PC-9 (cell line): Measurements from ENCODE around the gene CWF19L2. TPM values are rescaled to one million over a fixed set of nuclear protein-coding genes. Genes with fewer than 3 reads are reported as not detected.
A peak's percentile ranks its signal among the peaks of the same experiment; 100 is the strongest.

Experiments
- BruUV-seq: library from RNA; stranded (reverse); fragments of 400-500 nt; replicated peaks from 2 replicates; lab custom pipeline; 2021; lab: Mats Ljungman, UMichigan
- CTCF ChIA-PET: fragments of 300-600 bp; sonication (Branson Sonifier 250); formaldehyde crosslinking; loops from one replicate; lab custom pipeline; 2022; ENCODE audit warnings: antibody characterized with exemption; lab: Charles Lee
- POLR2A ChIA-PET: fragments of 300-600 bp; sonication (Branson Sonifier 250); formaldehyde crosslinking; loops from one replicate; lab custom pipeline; 2022; ENCODE audit warnings: antibody characterized with exemption; ENCODE audit not compliant: unreplicated experiment; lab: Charles Lee
- DNase-seq, 2 experiments: peaks; one replicate each; pipeline versions ENCODE4 v3.0.0 to v3.0.0-alpha.2; 2015 to 2022; ENCODE audit warnings: mixed read lengths in 1 of 2
- H2AFZ ChIP-seq: fragments of 200-600 bp; sonication (generic); 2 replicates; pipeline ENCODE4 v1.8.1; 2017; ENCODE audit warnings: antibody characterized with exemption
- H3F3A ChIP-seq: fragments of 200-600 bp; sonication (generic); 2 replicates; pipeline ENCODE4 v1.8.1; 2017; ENCODE audit warnings: antibody characterized with exemption, mild to moderate bottlenecking, low read depth; ENCODE audit not compliant: insufficient read depth
- H3K27ac ChIP-seq: fragments of 200-600 bp; sonication (generic); 2 replicates; pipeline ENCODE4 v1.6.1; 2016; ENCODE audit warnings: mixed run types
- H3K27me3 ChIP-seq: fragments of 200-600 bp; sonication (generic); 2 replicates; pipeline ENCODE4 v1.6.1; 2016; ENCODE audit warnings: low read depth, mixed run types; ENCODE audit not compliant: insufficient read depth
- H3K36me3 ChIP-seq: fragments of 200-600 bp; sonication (generic); 2 replicates; pipeline ENCODE4 v1.6.1; 2016; ENCODE audit warnings: low read depth, mixed run types
- H3K4me1 ChIP-seq: fragments of 200-600 bp; sonication (generic); replicated peaks from 2 replicates; pipeline ENCODE4 v1.6.1; 2016; ENCODE audit warnings: mixed run types; ENCODE audit not compliant: insufficient read depth
- H3K4me2 ChIP-seq: fragments of 200-600 bp; sonication (generic); 2 replicates; pipeline ENCODE4 v1.6.1; 2017; ENCODE audit warnings: mixed run types
- H3K4me3 ChIP-seq: fragments of 200-600 bp; sonication (generic); 2 replicates; pipeline ENCODE4 v1.6.1; 2016; ENCODE audit warnings: mixed run types
- H3K79me2 ChIP-seq: fragments of 200-600 bp; sonication (generic); 2 replicates; pipeline ENCODE4 v1.6.1; 2017; ENCODE audit warnings: low read depth, mixed run types
- H3K9me2 ChIP-seq: fragments of 200-600 bp; sonication (generic); 2 replicates; pipeline ENCODE4 v1.8.1; 2017; ENCODE audit warnings: mild to moderate bottlenecking; ENCODE audit not compliant: insufficient read depth
- H3K9me3 ChIP-seq: fragments of 200-600 bp; sonication (generic); 2 replicates; pipeline ENCODE4 v1.8.1; 2016; ENCODE audit warnings: low read depth; ENCODE audit not compliant: insufficient read depth
- H4K20me1 ChIP-seq: fragments of 200-600 bp; sonication (generic); 2 replicates; pipeline ENCODE4 v1.8.1; 2017; ENCODE audit not compliant: insufficient read depth
- CTCF ChIP-seq: fragments of 200-600 bp; sonication (generic); conservative IDR thresholded peaks from 2 replicates; pipeline ENCODE4 v1.6.1; 2017; ENCODE audit warnings: mixed run types, antibody characterized with exemption, mild to moderate bottlenecking, moderate library complexity
- EZH2 ChIP-seq: fragments of 200-600 bp; sonication (generic); IDR thresholded peaks from 2 replicates; pipeline ENCODE4 v1.8.0; 2017; ENCODE audit warnings: antibody characterized with exemption, low read depth
- intact Hi-C: fragments of 100-400 bp; cut with micrococcal nuclease; formaldehyde crosslinking; loops from one replicate; pipeline ENCODE4 v1.10.0; 2022; ENCODE audit not compliant: unreplicated experiment
- total RNA-seq: library from RNA; stranded (reverse); gene quantifications from 2 replicates; pipeline ENCODE4 v1.2.3, GENCODE V29; 2021

The CWF19L2 gene
- total RNA-seq, 1 experiment from 2014 or later, result 12.1 TPM

GRCh38 chr11:107478922-107479321, 21.3 kb upstream of the CWF19L2 start:
- H3F3A ChIP-seq, result no peaks in the 10 kb centered on the region
- H3K4me2 ChIP-seq, result no peak overlapping the region
- H3K9me2 ChIP-seq, result no peaks in the 10 kb centered on the region; the same call in 1 of the 2 replicates
- H3K4me1 ChIP-seq, result no peaks in the 10 kb centered on the region
- BruUV-seq, result no TSS peak
- no peaks in the 10 kb centered on the region for H4K20me1 ChIP-seq
- intact Hi-C loops, result no loop called here
- TF ChIP-seq EZH2, result no peak
- no peak for TF ChIP-seq CTCF
- H3K79me2 ChIP-seq, result no peaks in the 10 kb centered on the region
- 0 out of 2 replicates have a peak, but pooled peaks cover 5% of the 10 kb centered on the region for H3K27me3 ChIP-seq
- no peak overlapping the region for H2AFZ ChIP-seq
- no peaks in the 10 kb centered on the region for H3K9me3 ChIP-seq
- no peaks in the 10 kb centered on the region for H3K36me3 ChIP-seq
- DNase-seq, result no peak
- ChIA-PET CTCF (no interaction called here), POLR2A (no interaction called here)
- no peak overlapping the region for H3K27ac ChIP-seq
- H3K4me3 ChIP-seq, result no peak overlapping the region

GRCh38 chr11:107477820-107478219, 20.2 kb upstream of the CWF19L2 start:
- TF ChIP-seq CTCF (no peak), EZH2 (no peak)
- CTCF ChIA-PET, result no interaction called here

GRCh38 chr11:107473792-107474191, 16.2 kb upstream of the CWF19L2 start:
- H3K36me3 ChIP-seq, result no peaks in the 10 kb centered on the region
- H2AFZ ChIP-seq, result no peak overlapping the region
- intact Hi-C loops, result no loop called here
- no peaks in the 10 kb centered on the region for H4K20me1 ChIP-seq
- H3K9me2 ChIP-seq, result peaks cover 3% of the 10 kb centered on the region; the same call in 1 of the 2 replicates
- H3K9me3 ChIP-seq, result no peaks in the 10 kb centered on the region
- POLR2A ChIA-PET, result no interaction called here
- no peak overlapping the region for H3K27ac ChIP-seq
- DNase-seq, result no peak
- TF ChIP-seq CTCF (no peak), EZH2 (no peak)
- CTCF ChIA-PET, result no interaction called here
- H3K4me3 ChIP-seq, result no peak overlapping the region
- no peaks in the 10 kb centered on the region for H3F3A ChIP-seq
- no peaks in the 10 kb centered on the region for H3K79me2 ChIP-seq
- no TSS peak for BruUV-seq
- H3K4me2 ChIP-seq, result no peak overlapping the region
- no peaks in the 10 kb centered on the region for H3K4me1 ChIP-seq
- H3K27me3 ChIP-seq, result 0 out of 2 replicates have a peak, but pooled peaks cover 5% of the 10 kb centered on the region

More at GRCh38 chr11:107477820-107478219, 20.2 kb upstream of the CWF19L2 start:
- Histone ChIP-seq H3K79me2 (no peaks in the 10 kb centered on the region), H3K4me1 (no peaks in the 10 kb centered on the region), H3K9me2 (no peaks in the 10 kb centered on the region), H3K4me3 (no peak overlapping the region), H2AFZ (0 out of 2 replicates have a peak overlapping the region, but pooled peaks have one; percentile 61), H3F3A (no peaks in the 10 kb centered on the region), H3K36me3 (no peaks in the 10 kb centered on the region), H3K27ac (no peak overlapping the region), H3K27me3 (0 out of 2 replicates have a peak, but pooled peaks cover 5% of the 10 kb centered on the region), H4K20me1 (no peaks in the 10 kb centered on the region), H3K4me2 (no peak overlapping the region), H3K9me3 (no peaks in the 10 kb centered on the region)
- DNase-seq, result no peak
- POLR2A ChIA-PET, result interaction anchor here (0.6 kb wide), 1 partner anchor 14 kb away, joined by 4 read pairs; no protein-coding TSS in a partner anchor
- intact Hi-C loops, result no loop called here
- no TSS peak for BruUV-seq
